Stimulated activated effector memory CD8-positive, alpha-beta T cell treated with anti-CD3 and anti-CD28 coated beads, Interleukin-12 subunit alpha, Interleukin-12 subunit beta, amount 100 ng/mL, for 72 hours (primary cell): ENCODE measurements around the gene SAA2.
"Not testable (repeated sequence)": the region's sequence is repeated elsewhere in the genome, so short reads cannot be mapped to it uniquely, and the experiment has no call there.

Experiments
- ATAC-seq: fragments of 150-1000 bp; cut with Tn5 transposase; 2 replicates; pipeline ENCODE4 v1.10.0; 2021
- DNase-seq, 2 donors: peaks; one replicate each; pipeline ENCODE4 v3.0.0; 2021 to 2022; ENCODE audit warnings: low spot score in 2 of 2
- H3K27ac Mint-ChIP-seq: one replicate; pipeline ENCODE4 v1.8.0; 2022; ENCODE audit warnings: mild to moderate bottlenecking, mixed read lengths
- H3K36me3 Mint-ChIP-seq: one replicate; pipeline ENCODE4 v1.8.0; 2022; ENCODE audit warnings: mild to moderate bottlenecking, mixed read lengths
- H3K4me1 Mint-ChIP-seq: one replicate; pipeline ENCODE4 v1.8.0; 2022; ENCODE audit warnings: mixed read lengths
- H3K4me3 Mint-ChIP-seq: one replicate; pipeline ENCODE4 v1.8.0; 2022; ENCODE audit warnings: mild to moderate bottlenecking, mixed read lengths
- H3K9me3 Mint-ChIP-seq: one replicate; pipeline ENCODE4 v1.8.0; 2022; ENCODE audit warnings: mixed read lengths

SAA2 gene

GRCh38 chr11:18262681-18263350, 14.3 kb upstream of the SAA2 start:
- H3K4me3 Mint-ChIP-seq, H3K9me3 Mint-ChIP-seq, H3K27ac Mint-ChIP-seq, H3K36me3 Mint-ChIP-seq, ATAC-seq: not testable (repeated sequence)
- DNase-seq, result peak in 1 of 2 donors; percentile 7
- peaks cover 21% of the 10 kb centered on the region for H3K4me1 Mint-ChIP-seq

DNA sequence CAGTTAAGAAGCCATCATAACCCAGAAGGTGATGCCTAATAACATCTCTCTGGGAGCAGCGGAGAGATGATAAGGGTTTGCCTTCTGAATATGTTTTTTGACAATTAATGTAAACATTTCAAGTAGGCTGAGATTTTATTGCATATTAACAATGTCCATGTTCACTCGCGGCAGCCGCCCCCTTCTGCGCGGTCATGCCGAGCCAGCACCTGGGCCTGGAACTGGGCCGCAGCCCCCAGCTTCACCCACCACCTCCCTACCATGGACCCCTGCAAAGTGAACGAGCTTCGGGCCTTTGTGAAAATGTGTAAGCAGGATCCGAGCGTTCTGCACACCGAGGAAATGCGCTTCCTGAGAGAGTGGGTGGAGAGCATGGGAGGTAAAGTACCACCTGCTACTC, 13.3 kb upstream of the SAA2 start:
- Mint-ChIP-seq H3K36me3 (no peaks in the 10 kb centered on the region), H3K4me3 (no peak overlapping the region), H3K4me1 (peaks cover 18% of the 10 kb centered on the region), H3K9me3 (no peaks in the 10 kb centered on the region), H3K27ac (no peak overlapping the region)
- peak in 1 of 2 donors; percentile 22 for DNase-seq
- no peak for ATAC-seq

DNA sequence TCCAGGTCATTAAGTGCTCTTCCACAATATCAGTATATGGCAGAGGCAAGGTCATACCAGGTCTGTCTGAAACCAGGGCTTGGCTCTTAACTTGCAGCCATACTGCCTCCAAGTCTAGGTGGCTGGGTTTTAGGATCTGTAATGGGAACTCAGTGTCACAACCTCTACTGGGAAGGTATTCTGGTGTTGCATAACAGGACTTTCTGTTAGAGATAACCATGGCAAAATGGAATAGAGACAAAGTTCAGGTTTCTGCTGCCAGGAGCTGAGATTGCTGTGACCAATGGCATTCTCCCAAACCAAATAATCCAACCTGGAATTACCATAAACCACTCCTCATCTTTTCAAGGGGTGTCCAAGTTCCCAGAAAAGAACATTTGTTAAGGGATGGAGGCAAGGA, 10.8 kb upstream of the SAA2 start:
- Mint-ChIP-seq H3K4me1 (peaks cover 7% of the 10 kb centered on the region), H3K36me3 (no peaks in the 10 kb centered on the region), H3K27ac (no peak overlapping the region), H3K4me3 (no peak overlapping the region), H3K9me3 (no peaks in the 10 kb centered on the region)
- ATAC-seq (no peak), DNase-seq (peak in 1 of 2 donors; percentile 10)

DNA sequence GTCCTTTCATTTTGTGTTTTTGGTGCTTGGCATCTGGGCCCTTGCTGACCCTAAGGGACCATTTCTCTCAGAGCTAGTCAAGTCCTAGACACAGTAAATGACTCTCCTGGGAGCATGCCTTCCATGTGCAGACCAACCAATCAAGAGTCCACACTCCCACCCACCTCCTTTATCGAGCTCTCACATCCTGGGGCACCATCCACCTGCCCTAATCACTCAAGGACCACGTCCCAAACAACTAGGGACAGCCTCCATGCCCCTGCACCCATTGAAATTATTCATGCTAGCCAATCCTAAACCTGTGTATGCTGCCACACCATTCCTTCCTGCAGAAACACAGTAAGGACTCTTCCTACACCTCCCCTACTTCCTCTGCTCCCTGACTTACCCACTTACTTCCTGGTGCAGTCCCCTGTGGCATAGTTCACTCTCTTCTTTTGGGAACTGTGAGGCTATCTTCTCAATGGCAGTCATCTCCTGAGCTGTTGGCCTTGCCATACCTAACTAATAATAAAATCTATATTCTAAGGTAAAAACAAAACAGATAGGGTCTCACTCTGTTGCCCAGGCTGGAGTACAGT, 6.4 kb upstream of the SAA2 start:
- Mint-ChIP-seq H3K9me3 (no peaks in the 10 kb centered on the region), H3K36me3 (no peaks in the 10 kb centered on the region), H3K4me3 (no peak overlapping the region), H3K27ac (no peak overlapping the region), H3K4me1 (no peaks in the 10 kb centered on the region)
- ATAC-seq, result no peak
- DNase-seq, result peak in 1 of 2 donors; percentile 36

DNA sequence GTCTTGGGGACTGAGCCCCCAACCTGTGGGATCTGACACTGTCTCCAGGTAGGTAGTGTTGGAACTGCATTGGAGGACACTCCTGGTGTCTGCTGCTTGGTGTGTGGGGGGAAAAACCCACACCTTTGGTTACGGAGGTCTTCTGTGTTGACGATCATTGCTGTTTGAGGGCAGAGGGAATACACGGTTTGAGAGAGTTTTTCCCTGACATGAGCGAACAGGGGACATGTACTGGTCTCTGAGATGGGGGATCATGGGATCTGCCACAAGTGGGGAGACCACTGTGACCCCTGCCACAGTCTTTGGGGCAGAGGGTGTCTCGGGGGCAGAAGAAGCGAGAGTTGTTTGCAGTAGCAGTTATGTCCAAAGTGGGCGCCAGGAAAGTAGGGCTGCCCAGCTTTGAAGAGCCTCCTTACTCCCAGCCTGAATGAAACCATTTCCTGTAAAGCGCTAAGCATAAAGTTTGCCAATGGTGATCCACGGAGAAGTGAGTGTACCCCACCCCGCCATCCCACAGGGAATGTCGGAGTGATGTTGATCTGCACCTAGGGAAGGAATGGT, 5.4 kb upstream of the SAA2 start:
- ATAC-seq (no peak), DNase-seq (peak in 1 of 2 donors; percentile 46)
- Mint-ChIP-seq H3K4me1 (no peaks in the 10 kb centered on the region), H3K9me3 (no peaks in the 10 kb centered on the region), H3K4me3 (no peak overlapping the region), H3K36me3 (no peaks in the 10 kb centered on the region), H3K27ac (no peak overlapping the region)

- Mint-ChIP-seq H3K27ac (no peak overlapping the region), H3K4me1 (no peaks in the 10 kb centered on the region), H3K36me3 (no peaks in the 10 kb centered on the region), H3K4me3 (no peak overlapping the region), H3K9me3 (no peaks in the 10 kb centered on the region)
- ATAC-seq, result no peak
- no peak for DNase-seq
Measured at GRCh38 chr11:18253233-18253632, 4.8 kb upstream of the SAA2 start.

- peak overlapping the region; percentile 83 for H3K27ac Mint-ChIP-seq
Measured at GRCh38 chr11:18247191-18247581, 1.3 kb downstream of the SAA2 start.

DNA sequence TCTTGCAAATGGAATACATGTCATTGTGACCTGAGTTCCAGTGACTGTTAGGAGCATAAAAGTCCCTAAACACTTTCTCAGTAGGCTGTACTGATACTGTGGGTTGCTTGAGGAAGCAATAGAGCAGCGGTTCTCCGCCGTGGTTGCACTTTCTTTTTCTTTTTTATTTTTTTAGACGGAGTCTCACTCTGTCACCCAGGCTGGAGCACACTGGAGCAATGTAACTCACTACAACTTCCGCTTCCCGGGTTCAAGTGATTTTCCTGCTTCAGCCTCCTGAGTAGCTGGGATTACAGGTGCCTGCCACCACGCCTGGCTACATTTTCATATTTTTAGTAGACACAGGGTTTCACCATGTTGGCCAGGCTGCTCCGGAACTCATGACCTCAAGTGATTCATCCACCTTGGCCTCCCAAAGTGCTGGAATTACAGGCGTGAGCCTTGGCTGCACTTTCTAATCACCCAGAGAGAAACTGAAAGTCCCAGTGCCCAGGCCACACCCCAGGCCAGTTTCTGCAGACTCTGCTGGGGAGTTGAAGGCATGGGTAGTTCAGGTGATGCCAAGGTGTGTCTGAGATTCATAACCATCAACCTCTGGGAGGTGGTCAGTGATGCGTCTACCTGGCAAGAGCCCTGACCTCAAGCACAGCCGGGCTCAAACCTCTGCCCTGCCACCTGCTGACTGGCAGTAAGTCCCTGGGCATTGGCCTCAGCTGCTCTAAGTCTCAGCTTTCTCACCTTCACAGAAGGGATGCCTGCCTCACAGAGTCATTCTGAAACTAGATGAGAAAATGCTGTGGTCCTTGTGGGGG, 1.9 kb downstream of the SAA2 start:
- not testable (repeated sequence) for H3K36me3 Mint-ChIP-seq, H3K9me3 Mint-ChIP-seq
- Mint-ChIP-seq H3K27ac (peak overlapping the region; percentile 83), H3K4me3 (peak overlapping the region; percentile 77), H3K4me1 (peaks cover 19% of the 10 kb centered on the region)
- ATAC-seq (peak; percentile 85), DNase-seq (peak; percentile 11 to 65)

More at GRCh38 chr11:18247191-18247581, 1.3 kb downstream of the SAA2 start:
- H3K36me3 Mint-ChIP-seq, H3K9me3 Mint-ChIP-seq: not testable (repeated sequence)
- H3K4me1 Mint-ChIP-seq, result peaks cover 19% of the 10 kb centered on the region
- DNase-seq (peak in 1 of 2 donors; percentile 0), ATAC-seq (peak; percentile 54)
- peak overlapping the region; percentile 77 for H3K4me3 Mint-ChIP-seq

DNA sequence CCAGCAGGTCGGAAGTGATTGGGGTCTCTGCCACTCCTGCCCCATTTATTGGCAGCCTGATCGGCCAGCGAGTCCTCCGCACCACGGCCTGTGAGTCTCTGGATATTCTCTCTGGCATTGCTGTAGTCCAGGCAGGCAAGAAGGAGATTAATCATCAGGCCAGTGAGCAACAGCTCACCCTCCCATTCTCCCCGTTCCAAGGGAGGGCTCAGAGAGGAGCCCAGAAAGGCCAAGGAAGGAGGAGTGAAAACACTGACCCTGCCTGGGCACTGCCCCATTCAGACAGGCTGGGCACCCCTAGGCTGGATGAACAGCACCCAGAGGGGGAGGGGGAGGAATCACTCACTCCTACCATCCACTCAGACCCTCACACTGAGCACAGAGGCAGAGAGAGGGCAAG, 3.1 kb downstream of the SAA2 start:
- H3K36me3 Mint-ChIP-seq, result peaks cover 6% of the 10 kb centered on the region
- H3K4me3 Mint-ChIP-seq, result no peak overlapping the region
- H3K27ac Mint-ChIP-seq, result no peak overlapping the region
- H3K9me3 Mint-ChIP-seq, result no peaks in the 10 kb centered on the region
- peak in 1 of 2 donors; percentile 49 for DNase-seq
- no peak for ATAC-seq
- peaks cover 19% of the 10 kb centered on the region for H3K4me1 Mint-ChIP-seq

DNA sequence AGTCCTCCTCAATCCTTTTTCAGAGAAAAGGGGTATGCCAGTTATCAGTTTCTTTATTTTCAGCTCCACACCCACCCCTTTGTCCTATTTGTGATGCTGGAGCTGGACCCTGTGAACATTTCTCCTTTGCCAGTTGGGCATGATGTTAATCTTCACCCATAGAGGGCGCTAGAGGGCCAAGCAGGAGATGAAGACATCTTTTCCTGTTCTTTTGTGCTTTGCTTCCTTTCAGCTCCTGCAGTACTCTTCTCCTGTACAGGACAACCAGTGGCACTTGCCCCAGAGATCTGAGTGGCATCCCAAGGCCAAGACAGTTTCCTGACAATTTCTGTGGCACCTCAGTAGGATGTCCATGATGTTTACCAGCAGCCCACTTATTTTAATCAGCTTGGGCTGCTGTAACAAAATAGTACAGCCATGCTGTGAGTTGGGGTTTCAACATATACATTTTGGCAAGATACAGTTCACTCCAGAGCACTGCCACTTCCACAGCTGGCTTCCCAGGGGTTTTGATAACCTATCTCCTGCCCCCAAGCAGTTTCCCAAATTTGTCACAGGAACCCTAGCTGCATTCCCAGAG, 4.6 kb downstream of the SAA2 start:
- Mint-ChIP-seq H3K36me3 (peaks cover 6% of the 10 kb centered on the region), H3K4me1 (peaks cover 19% of the 10 kb centered on the region), H3K4me3 (no peak overlapping the region), H3K27ac (no peak overlapping the region), H3K9me3 (no peaks in the 10 kb centered on the region)
- ATAC-seq, result peak; percentile 19
- DNase-seq, result peak; percentile 50 to 80

DNA sequence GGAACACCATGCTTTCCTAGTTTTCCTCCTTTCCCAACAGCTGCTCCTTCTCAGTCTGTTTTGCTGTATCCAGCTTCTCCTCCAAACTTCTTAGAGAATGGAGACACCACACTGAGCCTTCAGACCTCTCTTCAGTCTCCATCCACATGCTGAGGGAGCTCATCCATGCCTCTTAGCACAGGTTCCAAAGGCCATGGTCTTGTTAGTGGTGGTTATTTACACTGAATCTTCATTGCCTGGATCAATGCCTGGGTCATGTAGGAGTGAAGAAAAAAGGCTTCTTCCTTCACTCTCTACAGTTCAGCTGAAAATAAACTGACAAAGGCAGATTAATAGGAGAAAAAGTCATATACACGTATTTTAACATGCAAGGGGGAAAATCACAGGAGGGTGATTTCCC, 8.8 kb downstream of the SAA2 start:
- Mint-ChIP-seq H3K9me3 (no peaks in the 10 kb centered on the region), H3K4me3 (no peak overlapping the region), H3K4me1 (peaks cover 5% of the 10 kb centered on the region), H3K27ac (no peak overlapping the region), H3K36me3 (no peaks in the 10 kb centered on the region)
- ATAC-seq (no peak), DNase-seq (no peak)

- Mint-ChIP-seq H3K4me3 (no peak within 1 kb of the TSS), H3K36me3 (no peaks in the 10 kb centered on the region), H3K4me1 (no peaks in the 10 kb centered on the region), H3K27ac (no peak within 1 kb of the TSS), H3K9me3 (no peaks in the 10 kb centered on the region)
- ATAC-seq (no peak), DNase-seq (no peak)
Measured at GRCh38 chr11:18236664-18237356, 11.7 kb downstream of the SAA2 start, which contains the start of gene SAA4. TSS of gene SAA4 (minus strand) at chr11:18236802. CDS start at chr11:18235926, 876 bp downstream.

DNA sequence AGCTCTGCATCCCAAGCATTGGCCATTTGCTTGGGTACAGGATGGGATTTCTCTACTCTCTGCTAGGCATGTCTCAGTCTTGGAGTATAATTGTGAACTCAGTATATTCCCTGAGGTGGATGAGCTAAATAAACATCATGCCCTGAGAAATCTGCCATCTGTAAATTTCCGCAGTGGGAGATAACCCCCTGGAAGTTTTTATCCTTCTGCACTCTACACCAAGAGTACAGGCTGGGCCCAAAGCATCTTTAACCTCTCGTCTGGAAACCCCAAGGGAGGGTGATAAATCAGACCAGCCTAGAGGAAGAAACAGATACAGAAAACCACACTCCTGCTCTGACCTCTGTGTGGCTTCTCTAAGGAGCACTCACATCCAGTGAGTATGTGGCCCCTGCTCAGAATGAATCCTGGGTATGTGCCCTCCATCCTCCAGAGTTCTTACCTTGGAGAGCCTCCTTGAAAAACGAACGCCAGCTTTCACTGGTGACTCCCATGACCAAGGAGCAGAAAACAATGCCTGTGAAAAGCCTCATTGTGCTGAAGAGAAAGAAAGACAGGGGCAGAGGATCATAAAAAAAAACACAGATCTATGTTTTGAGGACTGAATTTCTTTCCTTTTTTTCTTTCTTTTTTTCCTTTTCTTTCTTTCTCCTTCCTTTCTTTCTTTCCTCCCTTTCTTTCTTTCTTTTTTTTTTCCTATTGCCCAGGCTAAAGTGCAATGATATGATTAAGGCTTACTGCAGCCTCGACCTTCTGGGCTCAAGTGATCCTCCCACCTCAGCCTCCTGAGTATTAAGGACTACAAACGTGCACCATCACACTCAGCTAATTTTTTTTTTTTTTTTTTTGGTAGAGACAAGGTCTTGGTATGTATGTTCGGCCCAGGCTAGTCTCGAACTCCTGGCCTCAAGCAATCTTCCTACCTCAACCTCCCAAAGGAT, 12.8 kb downstream of the SAA2 start:
- Mint-ChIP-seq H3K36me3 (no peaks in the 10 kb centered on the region), H3K9me3 (no peaks in the 10 kb centered on the region), H3K4me3 (no peak overlapping the region), H3K27ac (no peak overlapping the region), H3K4me1 (no peaks in the 10 kb centered on the region)
- DNase-seq (no peak), ATAC-seq (no peak)

- Mint-ChIP-seq H3K36me3 (no peaks in the 10 kb centered on the region), H3K4me1 (no peaks in the 10 kb centered on the region), H3K4me3 (no peak overlapping the region), H3K27ac (no peak overlapping the region), H3K9me3 (no peaks in the 10 kb centered on the region)
- no peak for DNase-seq
- ATAC-seq, result no peak
Measured at GRCh38 chr11:18233912-18234311, 14.6 kb downstream of the SAA2 start.
